MV-4-11 (cell line): Measurements from ENCODE around the gene SH3TC1.

Experiments used
- DNase-seq: peaks from one replicate; lab custom pipeline; 2025; lab: John Stamatoyannopoulos, UW

SH3TC1 gene

DNA sequence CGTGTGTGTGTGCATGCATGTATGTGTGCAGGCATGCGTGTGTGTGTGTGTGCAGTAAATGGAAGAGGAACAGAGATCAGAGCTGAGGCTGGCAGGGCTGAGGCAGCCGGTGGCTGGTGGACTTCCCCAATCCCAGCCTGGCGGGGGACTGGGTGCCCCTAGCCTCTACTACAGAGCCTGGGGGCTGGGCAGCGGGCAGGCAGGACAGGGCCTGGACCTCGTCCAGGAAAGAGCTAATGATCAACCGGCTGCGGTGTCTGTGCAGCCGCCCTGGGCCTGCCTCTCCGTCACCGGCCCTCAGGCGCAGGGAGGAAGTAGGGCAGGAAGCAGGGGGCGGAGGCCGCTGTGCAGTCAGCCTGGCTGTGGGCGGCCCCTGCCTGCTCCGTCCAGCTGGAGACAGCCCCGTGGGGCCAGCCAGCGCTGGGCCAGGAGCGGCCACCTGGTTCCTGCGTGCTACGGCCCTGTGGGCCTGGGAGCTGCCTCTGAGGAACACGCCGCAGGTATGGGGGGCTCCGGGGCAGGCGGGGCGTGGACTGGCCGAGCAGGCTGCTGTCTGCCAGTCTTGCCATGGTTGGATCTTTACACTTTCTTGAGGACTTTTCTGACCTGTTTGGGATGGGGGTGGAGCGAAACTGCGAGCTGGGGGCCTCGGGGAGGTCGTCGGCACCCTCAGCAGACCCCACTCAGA, at the start of gene SH3TC1:
SH3TC1 (plus strand) TSS at position 385 of the 688 bp plus-strand sequence. CDS start 5,905 bp downstream, outside the sequence.
- DNase-seq, result peak; percentile 93

DNA sequence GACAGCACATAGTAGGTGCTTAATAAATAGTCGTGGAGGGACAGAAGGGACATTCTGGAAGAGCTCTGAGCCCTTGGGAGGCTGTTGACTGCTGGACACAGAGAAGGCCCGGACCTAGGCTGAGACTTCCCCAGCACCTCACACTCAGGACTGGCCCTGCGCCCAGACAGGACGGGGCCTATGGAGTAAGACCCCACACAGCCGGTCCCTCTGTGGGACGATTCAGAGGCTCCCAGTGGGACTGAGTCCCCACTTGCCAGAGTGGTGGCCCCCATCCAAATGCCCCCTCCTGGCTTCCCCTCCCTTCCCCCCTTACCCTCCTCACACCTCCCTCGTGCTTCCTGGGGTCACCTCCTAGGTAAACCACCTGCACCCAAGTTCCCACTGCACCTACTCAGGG, 49.4 kb upstream of the SH3TC1 start:
- no peak for DNase-seq

DNA sequence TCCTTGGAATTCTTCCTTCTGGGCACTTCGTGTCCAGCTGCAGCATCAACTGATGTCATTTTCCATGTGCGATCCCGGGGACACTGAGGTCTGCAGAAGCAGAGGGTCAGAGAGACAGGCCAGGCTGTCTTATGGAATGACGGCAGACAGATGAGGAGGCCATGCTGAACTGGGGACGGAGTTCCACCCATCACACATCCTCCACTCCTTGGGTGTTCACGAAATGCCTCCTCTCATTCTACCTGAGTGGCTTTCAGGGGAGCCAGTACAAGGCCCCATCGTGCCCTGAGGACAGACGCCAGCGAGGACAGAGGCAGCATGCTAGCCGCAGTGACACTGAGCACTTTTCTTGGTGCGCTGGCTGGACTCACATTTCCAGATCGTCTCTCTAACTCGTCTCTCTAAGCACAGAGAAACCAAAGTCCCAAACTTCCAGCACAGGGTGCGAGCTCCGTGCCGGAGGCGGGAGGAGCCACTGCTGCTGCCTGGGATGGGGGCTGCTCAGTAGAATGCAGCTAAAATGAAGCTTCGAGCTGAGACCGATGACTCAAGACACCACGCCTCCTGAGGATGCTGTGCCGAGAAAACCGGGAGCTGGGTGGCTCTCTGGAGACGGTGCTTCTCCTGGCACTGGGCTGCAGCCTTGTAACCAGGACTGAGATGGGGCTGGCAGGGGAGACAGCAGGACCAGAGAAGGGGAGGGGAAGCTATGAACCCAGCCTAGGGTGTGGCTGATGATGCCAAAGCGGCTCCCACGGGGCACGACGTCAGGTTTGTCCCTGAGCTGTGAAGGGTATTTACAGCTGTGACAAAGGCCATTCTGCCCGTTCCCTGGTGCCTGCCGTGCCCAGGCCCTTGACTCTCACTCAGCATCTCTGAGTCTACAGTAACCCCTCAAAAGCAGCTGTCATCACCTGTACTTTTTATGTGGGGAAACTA, 48.7 kb upstream of the SH3TC1 start:
- DNase-seq, result no peak

GRCh38 chr4:8151165-8151650, 47.9 kb upstream of the SH3TC1 start:
- DNase-seq, result no peak

DNA sequence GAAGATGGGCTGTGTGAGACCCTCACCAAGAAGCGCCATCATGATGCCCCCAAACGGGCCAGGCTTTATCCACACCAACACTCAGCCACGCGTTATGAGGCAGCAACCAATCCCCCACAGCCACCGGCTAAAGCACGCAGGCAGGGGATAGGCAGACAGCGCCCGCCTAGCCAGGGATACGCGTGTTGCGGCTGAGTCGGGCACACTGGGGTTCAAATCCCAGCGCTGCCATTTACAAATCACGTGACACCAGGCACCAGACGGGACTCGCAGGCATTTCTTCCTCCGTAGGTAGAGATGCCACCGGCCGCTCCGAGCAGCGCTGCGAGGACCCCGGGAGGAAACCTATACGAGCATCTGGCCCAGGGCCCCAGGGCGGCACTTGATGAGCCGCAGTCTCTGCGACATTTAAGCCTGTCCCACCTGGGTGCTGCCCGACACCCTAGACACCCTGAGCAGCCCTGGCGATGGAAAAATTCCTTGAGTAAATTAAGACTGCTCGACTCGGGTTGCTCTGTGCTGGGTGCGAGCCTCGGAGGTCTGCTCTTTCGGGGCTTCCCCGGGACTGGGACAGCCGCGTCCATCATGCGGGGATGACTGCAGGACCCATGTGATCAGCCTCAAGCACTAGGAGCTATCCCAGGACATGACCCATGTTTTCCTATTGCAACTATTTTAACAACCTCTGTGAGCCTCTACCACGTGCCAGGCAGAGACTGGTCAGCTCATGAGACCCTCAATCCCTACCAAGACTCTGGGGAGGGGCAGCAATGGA, 46.8 kb upstream of the SH3TC1 start:
- DNase-seq, result no peak

DNA sequence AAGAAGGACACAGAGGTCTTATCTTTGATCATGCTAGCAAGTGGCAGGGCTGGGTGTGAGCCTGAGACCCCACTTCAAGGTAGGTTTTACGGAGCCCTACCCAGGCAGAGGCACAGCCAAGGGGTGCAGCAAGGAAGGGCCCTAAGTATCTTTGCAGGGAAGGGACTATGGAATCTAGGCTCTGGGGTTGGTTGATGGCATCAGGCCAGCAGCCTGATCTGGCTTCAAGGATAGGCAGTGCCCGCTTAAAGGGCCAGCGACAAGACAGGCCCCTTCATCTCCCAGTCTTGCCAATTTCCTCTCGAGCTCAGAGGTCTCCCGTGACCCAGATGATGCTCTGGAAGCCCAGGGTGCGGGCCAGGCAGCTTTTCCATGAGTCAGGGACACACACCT, 46.2 kb upstream of the SH3TC1 start:
- no peak for DNase-seq

DNA sequence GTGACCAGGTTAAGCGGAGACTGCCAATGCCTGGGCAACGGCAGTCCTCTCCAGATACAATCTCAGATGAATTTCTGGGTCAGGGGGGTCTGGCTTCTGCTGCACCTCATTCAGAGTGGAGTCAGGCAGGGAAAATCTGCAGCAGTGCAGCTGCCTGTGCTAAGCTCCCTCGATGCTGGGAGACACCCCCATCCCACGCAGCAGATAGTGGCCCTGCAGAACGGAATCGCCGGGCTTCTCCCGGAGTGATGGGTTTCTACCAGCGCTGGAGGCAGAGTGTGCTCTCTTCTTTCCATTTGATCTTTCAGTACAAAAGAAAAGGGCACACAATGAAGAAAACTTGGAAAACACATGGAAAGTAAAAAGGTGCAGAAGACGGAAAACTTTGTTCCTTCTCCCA, 45.6 kb upstream of the SH3TC1 start:
- DNase-seq, result no peak

DNA sequence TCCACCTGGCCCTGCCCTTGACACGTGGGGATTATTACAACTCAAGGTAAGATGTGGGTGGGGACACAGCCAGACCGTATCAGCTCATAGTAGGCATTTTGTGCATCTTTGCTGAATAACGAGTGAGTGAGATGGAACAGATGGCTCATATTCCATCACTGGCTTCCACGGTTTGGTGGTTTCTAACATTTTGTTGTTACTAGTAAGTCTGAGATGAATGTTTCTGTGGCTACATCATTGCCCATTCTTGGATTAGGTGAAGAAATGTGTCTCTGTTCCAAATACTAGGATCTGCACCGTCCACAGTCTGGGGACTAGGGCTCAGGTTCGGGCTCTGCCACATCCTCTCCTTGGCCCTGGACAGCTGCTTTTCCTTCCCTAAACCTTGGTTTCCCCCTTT, 44.0 kb upstream of the SH3TC1 start:
- no peak for DNase-seq

- no peak for DNase-seq
Observed at GRCh38 chr4:8155660-8156421, 43.2 kb upstream of the SH3TC1 start.

DNA sequence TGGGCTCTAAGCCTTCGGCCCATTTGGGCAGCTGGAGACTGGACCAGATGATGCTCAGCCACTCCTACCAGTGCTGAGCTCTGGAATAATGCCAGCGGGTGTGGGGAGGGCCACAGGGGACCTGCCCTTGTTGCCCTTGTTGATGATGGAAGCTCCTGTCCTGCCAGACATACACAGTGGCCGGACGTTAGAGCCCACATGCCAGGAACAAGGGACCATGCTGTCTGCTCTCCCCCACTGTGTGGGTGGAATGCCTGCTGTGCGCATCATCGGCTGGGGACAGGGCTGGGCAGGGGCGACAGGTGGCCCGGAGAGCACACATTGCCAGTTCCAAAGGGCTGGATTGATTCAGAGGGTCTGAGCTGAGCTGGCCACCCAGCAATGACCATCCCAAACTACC, 42.5 kb upstream of the SH3TC1 start:
- DNase-seq, result no peak

- DNase-seq, result no peak
Observed at GRCh38 chr4:8157496-8157895, 41.6 kb upstream of the SH3TC1 start.

DNA sequence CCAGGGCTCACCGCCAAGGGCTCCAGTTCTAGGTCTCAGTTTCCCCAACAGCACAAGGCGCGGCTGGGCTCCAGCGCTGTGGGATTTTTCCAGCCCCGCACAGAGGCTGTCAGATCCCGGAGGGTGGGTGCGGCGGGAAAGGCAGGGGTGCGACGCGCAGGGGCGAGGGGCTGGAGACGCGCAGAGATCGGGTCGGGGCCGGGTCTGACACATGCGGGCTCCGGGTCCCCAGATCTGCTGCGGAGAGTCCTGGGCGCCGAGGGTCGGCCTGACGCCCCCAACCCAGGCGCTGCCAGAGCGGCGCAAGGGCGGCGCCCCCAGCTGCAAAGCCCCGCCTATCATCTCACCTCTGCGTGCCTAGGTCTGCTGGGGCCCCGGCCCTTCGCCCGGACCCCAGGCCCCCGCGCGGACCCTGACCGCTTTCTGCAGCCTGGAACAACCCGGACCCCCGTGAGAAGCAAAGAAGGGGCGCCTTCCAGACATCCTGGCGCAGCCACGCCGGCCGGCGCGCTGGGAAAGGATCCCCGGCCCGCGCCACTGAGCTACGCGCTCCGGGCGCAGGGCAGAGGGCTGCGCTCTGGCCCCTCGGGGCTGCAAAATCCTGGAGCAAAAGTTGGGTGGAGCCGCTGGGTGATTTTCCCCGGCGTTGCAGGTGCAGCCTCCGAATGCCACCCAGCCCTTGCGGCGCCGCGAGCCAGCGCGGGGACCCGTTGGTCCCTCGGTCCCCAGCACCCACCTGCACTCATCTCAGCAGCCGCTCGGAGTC, 41.0 kb upstream of the SH3TC1 start:
- no peak for DNase-seq

- peak; percentile 98 for DNase-seq
Observed at GRCh38 chr4:8158710-8159536, 40.2 kb upstream of the SH3TC1 start, which contains the start of gene ABLIM2. Gene ABLIM2, minus strand, starts transcription at chr4:8158813. Its CDS starts 124 bp downstream, at chr4:8158689.

GRCh38 chr4:8159537-8160232, 39.4 kb upstream of the SH3TC1 start:
- no peak for DNase-seq

DNA sequence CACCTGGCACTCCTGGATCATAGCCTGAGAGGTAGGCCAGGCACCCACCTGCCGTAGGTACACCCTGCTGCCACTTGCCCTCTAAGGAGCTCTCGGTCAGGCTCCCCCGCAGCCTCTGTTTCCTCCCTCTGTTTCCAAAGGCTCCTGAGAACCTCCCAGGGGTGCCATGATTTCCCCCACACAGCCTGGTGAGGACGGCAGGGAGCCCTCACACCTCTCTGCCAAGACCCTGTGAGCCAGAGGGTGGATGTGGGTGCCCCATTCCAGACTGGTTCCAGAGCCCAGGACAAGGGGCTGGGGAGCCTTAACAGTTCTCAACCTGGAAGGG, 38.9 kb upstream of the SH3TC1 start:
- no peak for DNase-seq

- no peak for DNase-seq
Observed at GRCh38 chr4:8160572-8160971, 38.5 kb upstream of the SH3TC1 start.

DNA sequence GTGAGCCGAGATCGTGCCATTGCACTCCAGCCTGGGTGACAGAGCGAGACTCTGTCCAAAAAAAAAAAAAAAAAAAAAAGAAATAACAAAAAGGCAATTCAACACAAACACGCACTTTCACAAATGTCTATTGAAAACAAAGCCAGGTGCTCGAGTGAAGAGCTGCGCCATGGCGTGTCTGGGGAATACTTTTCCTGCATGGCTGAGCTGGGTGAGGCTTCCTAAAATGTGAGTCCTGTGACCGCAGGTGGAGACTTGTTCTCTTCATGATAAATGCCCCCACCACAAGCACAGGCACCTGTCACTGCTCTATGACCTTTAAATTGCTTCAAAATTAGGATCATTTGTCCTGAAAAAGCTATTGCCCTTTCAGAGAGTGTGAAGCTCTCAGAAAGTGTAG, 36.5 kb upstream of the SH3TC1 start:
- no peak for DNase-seq

GRCh38 chr4:8163026-8163425, 36.1 kb upstream of the SH3TC1 start:
- no peak for DNase-seq

GRCh38 chr4:8163436-8164193, 35.5 kb upstream of the SH3TC1 start:
- DNase-seq, result no peak
